H1 (cell line): ENCODE data around the gene ACOT6. TPM values are rescaled to one million over a fixed set of nuclear protein-coding genes. Genes with fewer than 3 reads are reported as not detected.

Source experiments
- CTCF ChIA-PET: fragments of 300-600 bp; sonication (Branson Sonifier 250); formaldehyde crosslinking; loops from one replicate; lab custom pipeline; 2021; ENCODE audit not compliant: partially characterized antibody; lab: Charles Lee
- POLR2A ChIA-PET: fragments of 300-600 bp; sonication (Branson Sonifier 250); formaldehyde crosslinking; loops from one replicate; lab custom pipeline; 2021; ENCODE audit warnings: inconsistent platforms; ENCODE audit not compliant: partially characterized antibody; lab: Charles Lee
- DNase-seq, 2 experiments: peaks; one replicate each; pipeline versions ENCODE4 v3.0.0 to v3.0.0-alpha.2; 2010 to 2022; ENCODE audit warnings: low spot score in 2 of 2, low read depth in 1 of 2, mixed read lengths in 1 of 2
- FAIRE-seq: peaks from 2 replicates; lab custom pipeline; 2011; peaks lifted over from hg19 to GRCh38; lab: Jason Lieb, UNC
- H2AFZ ChIP-seq: 2 replicates; pipeline ENCODE4 v1.8.1; 2012; ENCODE audit warnings: low read length, inconsistent platforms
- H2AK5ac ChIP-seq: 2 replicates; pipeline ENCODE4 v1.6.1; 2013; ENCODE audit warnings: low read depth, low read length
- H2BK120ac ChIP-seq: replicated peaks from 2 replicates; pipeline ENCODE3; 2013; ENCODE audit warnings: low read depth, low read length, inconsistent platforms
- H2BK12ac ChIP-seq: 2 replicates; pipeline ENCODE4 v1.6.1; 2013; ENCODE audit warnings: low read depth, low read length
- H2BK15ac ChIP-seq: 2 replicates; pipeline ENCODE4 v1.6.1; 2013; ENCODE audit warnings: low read length
- H2BK20ac ChIP-seq: 2 replicates; pipeline ENCODE4 v1.6.1; 2013; ENCODE audit warnings: low read length
- H2BK5ac ChIP-seq: 2 replicates; pipeline ENCODE4 v1.6.1; 2013; ENCODE audit warnings: low read depth, low read length
- H3K14ac ChIP-seq: 2 replicates; pipeline ENCODE4 v1.6.1; 2013; ENCODE audit warnings: inconsistent platforms; ENCODE audit not compliant: insufficient read length
- H3K18ac ChIP-seq: 2 replicates; pipeline ENCODE4 v1.6.1; 2013; ENCODE audit warnings: low read length; ENCODE audit errors: extremely low read depth
- H3K23ac ChIP-seq: 2 replicates; pipeline ENCODE4 v1.6.1; 2013; ENCODE audit warnings: inconsistent platforms; ENCODE audit not compliant: insufficient read length
- H3K23me2 ChIP-seq: 2 replicates; pipeline ENCODE4 v1.6.1; 2013; ENCODE audit warnings: low read depth, low read length
- H3K27ac ChIP-seq: 2 replicates; pipeline ENCODE4 v1.6.1; 2011; ENCODE audit warnings: low read depth, low read length, inconsistent platforms
- H3K27me3 ChIP-seq, 4 experiments: replicated peaks in 1 of 4; 1 replicate in 1 of 4; 2 replicates in 3 of 4; pipeline versions ENCODE4 v1.6.1 to v1.8.1; 2011 to 2013; ENCODE audit warnings: low read length in 3 of 4, mild to moderate bottlenecking in 3 of 4, inconsistent platforms in 2 of 4, mixed read lengths in 2 of 4, moderate library complexity in 1 of 4; ENCODE audit not compliant: control insufficient read depth in 3 of 4, insufficient read depth in 3 of 4; ENCODE audit errors: extremely low read depth in 1 of 4
- H3K36me3 ChIP-seq, 4 experiments: 2 replicates each; pipeline versions ENCODE4 v1.6.1 to v1.8.1; 2011 to 2013; ENCODE audit warnings: mild to moderate bottlenecking in 4 of 4, low read length in 3 of 4, moderate library complexity in 2 of 4, control low read depth in 1 of 4, inconsistent platforms in 1 of 4; ENCODE audit not compliant: insufficient read depth in 4 of 4, control insufficient read depth in 2 of 4
- H3K4ac ChIP-seq: replicated peaks from 2 replicates; pipeline ENCODE3; 2013; ENCODE audit warnings: low read length, low read depth, mixed read lengths, inconsistent platforms; ENCODE audit not compliant: insufficient read length
- H3K4me1 ChIP-seq, 4 experiments: replicated peaks in 1 of 4; 1 replicate in 1 of 4; 2 replicates in 3 of 4; pipeline versions ENCODE4 v1.6.1 to v1.8.1; 2011 to 2013; ENCODE audit warnings: low read length in 3 of 4, inconsistent platforms in 2 of 4, mixed read lengths in 1 of 4; ENCODE audit not compliant: insufficient read depth in 4 of 4, control insufficient read depth in 3 of 4
- H3K4me2 ChIP-seq, 2 experiments: 2 replicates each; pipeline versions ENCODE4 v1.6.1 to v1.8.1; 2011 to 2013; ENCODE audit warnings: low read depth in 2 of 2, low read length in 2 of 2, control low read depth in 1 of 2, inconsistent platforms in 1 of 2, mild to moderate bottlenecking in 1 of 2; ENCODE audit not compliant: insufficient read depth in 1 of 2
- H3K4me3 ChIP-seq, 4 experiments: fragments of 200-600, 300-600 bp in 1 of 4; sonication (generic), shearing (Covaris generic), sonication (Bioruptor Twin) in 1 of 4; 2 replicates each; pipeline versions ENCODE4 v1.5.1 to v1.8.1; 2011 to 2016; ENCODE audit warnings: low read length in 4 of 4, low read depth in 3 of 4, control low read depth in 2 of 4, inconsistent platforms in 2 of 4, mild to moderate bottlenecking in 2 of 4, mixed read lengths in 1 of 4, moderate library complexity in 1 of 4; ENCODE audit not compliant: insufficient read depth in 2 of 4; ENCODE audit errors: extremely low read depth in 1 of 4
- H3K56ac ChIP-seq: replicated peaks from 2 replicates; pipeline ENCODE3; 2013; ENCODE audit warnings: low read depth, mild to moderate bottlenecking, mixed read lengths, low read length, inconsistent platforms; ENCODE audit not compliant: insufficient read length
- H3K79me1 ChIP-seq: 2 replicates; pipeline ENCODE4 v1.6.1; 2013; ENCODE audit warnings: low read depth, low read length, control low read depth
- H3K79me2 ChIP-seq, 2 experiments: 2 replicates each; pipeline versions ENCODE4 v1.6.1 to v1.8.1; 2012 to 2013; ENCODE audit warnings: low read length in 2 of 2, mild to moderate bottlenecking in 2 of 2, inconsistent platforms in 1 of 2; ENCODE audit not compliant: insufficient read depth in 2 of 2, control insufficient read depth in 1 of 2
- H3K9ac ChIP-seq, 4 experiments: replicated peaks in 1 of 4; 1 replicate in 1 of 4; 2 replicates in 3 of 4; pipeline versions ENCODE4 v1.6.1 to v1.8.1; 2011 to 2013; ENCODE audit warnings: low read depth in 3 of 4, low read length in 3 of 4, control low read depth in 2 of 4, mild to moderate bottlenecking in 2 of 4, moderate library complexity in 2 of 4, inconsistent platforms in 1 of 4; ENCODE audit errors: extremely low read depth in 1 of 4
- H3K9me3 ChIP-seq, 2 experiments: 2 replicates each; pipeline versions ENCODE4 v1.6.1 to v1.8.1; 2012 to 2013; ENCODE audit warnings: mild to moderate bottlenecking in 2 of 2, moderate library complexity in 2 of 2, control low read depth in 1 of 2, inconsistent platforms in 1 of 2, low read depth in 1 of 2, low read length in 1 of 2, mixed read lengths in 1 of 2; ENCODE audit not compliant: insufficient read depth in 2 of 2
- H4K20me1 ChIP-seq, 2 experiments: replicated peaks in 1 of 2; 2 replicates each; pipeline versions ENCODE3 to v1.8.1; 2011 to 2013; ENCODE audit warnings: inconsistent platforms in 2 of 2, low read length in 2 of 2, mild to moderate bottlenecking in 1 of 2; ENCODE audit not compliant: insufficient read depth in 2 of 2, control insufficient read depth in 1 of 2
- H4K5ac ChIP-seq: 2 replicates; pipeline ENCODE4 v1.6.1; 2013; ENCODE audit warnings: low read length, low read depth, mixed read lengths, inconsistent platforms; ENCODE audit not compliant: insufficient read length
- H4K8ac ChIP-seq: 2 replicates; pipeline ENCODE4 v1.8.0; 2013; ENCODE audit warnings: mild to moderate bottlenecking, moderate library complexity, low read length, inconsistent platforms; ENCODE audit not compliant: insufficient read depth; ENCODE audit errors: extremely low read depth
- H4K91ac ChIP-seq: replicated peaks from 2 replicates; pipeline ENCODE3; 2013; ENCODE audit warnings: low read length, mixed read lengths, inconsistent platforms; ENCODE audit not compliant: insufficient read length
- CREB1 ChIP-seq: IDR thresholded peaks from 2 replicates; pipeline ENCODE4 v1.6.1; 2012; ENCODE audit warnings: inconsistent platforms
- CTBP2 ChIP-seq: IDR thresholded peaks from 2 replicates; pipeline ENCODE4 v1.7.0; 2011; ENCODE audit warnings: borderline replicate concordance, mild to moderate bottlenecking, moderate library complexity, mixed read lengths, low read length; ENCODE audit not compliant: insufficient read depth, insufficient read length
- EZH2 ChIP-seq: fragments of 200-600 bp; sonication (generic); IDR thresholded peaks from 2 replicates; pipeline ENCODE4 v1.7.1; 2012; ENCODE audit warnings: low read depth, mild to moderate bottlenecking, moderate library complexity, low read length, inconsistent platforms; ENCODE audit not compliant: severe bottlenecking
- MAX ChIP-seq: IDR thresholded peaks from 2 replicates; pipeline ENCODE4 v1.6.1; 2012; ENCODE audit warnings: inconsistent platforms
- POLR2AphosphoS5 ChIP-seq: IDR thresholded peaks from 2 replicates; pipeline ENCODE4 v1.6.1; 2011; ENCODE audit warnings: low read depth, low read length
- RFX5 ChIP-seq: IDR thresholded peaks from 2 replicates; pipeline ENCODE4 v1.6.1; 2011; ENCODE audit warnings: low read depth, low read length, improper control_type of control experiment, borderline replicate concordance
- SIN3A ChIP-seq, 2 experiments: IDR thresholded peaks in 1 of 2; conservative IDR thresholded peaks in 1 of 2; 2 replicates each; pipeline ENCODE4 v1.6.1; 2011 to 2012; ENCODE audit warnings: low read length in 2 of 2, improper control_type of control experiment in 1 of 2, low read depth in 1 of 2, mild to moderate bottlenecking in 1 of 2
- TEAD4 ChIP-seq: IDR thresholded peaks from 2 replicates; pipeline ENCODE4 v1.6.1; 2012; ENCODE audit warnings: low read depth, low read length, inconsistent platforms, mixed read lengths
- USF2 ChIP-seq: IDR thresholded peaks from 2 replicates; pipeline ENCODE4 v1.6.1; 2011; ENCODE audit warnings: low read length, improper control_type of control experiment
- WGBS, 2 experiments: shearing (Covaris generic) in 1 of 2; methylation state at CpG; one replicate each; pipeline versions ENCODE4 v1.1.6 to v1.1.7; 2013 to 2015; ENCODE audit warnings: low lambda C conversion rate in 2 of 2, mixed read lengths in 2 of 2, inconsistent platforms in 1 of 2, low coverage in 1 of 2, missing lambda C conversion rate in 1 of 2; ENCODE audit not compliant: insufficient replicate concordance in 2 of 2, insufficient coverage in 1 of 2, insufficient read length in 1 of 2; ENCODE audit errors: extremely low coverage in 1 of 2, missing lambda C conversion rate in 1 of 2; 5-methylcytosine and 5-hydroxymethylcytosine counted together
- polyA plus RNA-seq, 7 experiments: library from polyadenylated mRNA; depleted of rRNA in 3 of 7; stranded (reverse) in 5 of 7; unstranded in 2 of 7; fragments of >200 nt in 5 of 7; fragments of 200-250 nt in 2 of 7; gene quantifications; 1 replicate in 5 of 7; 2 replicates in 1 of 7; 4 replicates in 1 of 7; pipeline versions ENCODE4 v1.2.1 to v1.2.3, GENCODE V29; 2011 to 2013; ENCODE audit warnings: missing spikeins in 2 of 7, mixed read lengths in 2 of 7
- total RNA-seq: library from RNA; stranded (reverse); fragmentation: NEBNext Ultra II Directional; extraction: Animal tissue kit (Norgen Biotek cat#: 25700); gene quantifications from 2 replicates; pipeline ENCODE4 v1.2.1, GENCODE V29; 2021

The ACOT6 gene
- total and polyA plus RNA-seq, 2 of the 8 experiments (the other 6 are each of a cell fraction or from before 2014, with no cell fraction given), result not detected

GRCh38 chr14:73589116-73589515 is 23.2 kb upstream of the ACOT6 start:
- H3K4ac ChIP-seq, result no peak overlapping the region
- H2BK5ac ChIP-seq, result no peak overlapping the region
- no peak overlapping the region for H2AFZ ChIP-seq
- H3K36me3 ChIP-seq, result no peaks in the 10 kb centered on the region
- no peaks in the 10 kb centered on the region for H3K79me1 ChIP-seq
- no peak overlapping the region for H2AK5ac ChIP-seq
- 91% methylated on average over 4 of the region's 4 CpGs; no CpG with 5 or more reads in 1 of the 2 experiments for WGBS, 2 experiments
- no peak overlapping the region for H2BK20ac ChIP-seq
- DNase-seq (no peak), FAIRE-seq (no peak)
- no peak overlapping the region for H3K4me2 ChIP-seq
- H3K9ac ChIP-seq, result no peak overlapping the region
- H3K27ac ChIP-seq, result no peak overlapping the region
- no peaks in the 10 kb centered on the region; a peak in 1 of 4 replicates for H3K9me3 ChIP-seq
- H2BK12ac ChIP-seq, result no peak overlapping the region
- H3K23me2 ChIP-seq, result peaks cover 9% of the 10 kb centered on the region; the same call in 1 of the 2 replicates
- H3K23ac ChIP-seq, result no peak overlapping the region
- H3K18ac ChIP-seq, result no peak overlapping the region
- H3K4me1 ChIP-seq, result no peaks in the 10 kb centered on the region
- H3K27me3 ChIP-seq, result peaks cover 0 to 5% (median 3%) of the 10 kb centered on the region in 4 experiments; a peak in 3 of 7 replicates
- POLR2A ChIA-PET, result interaction anchor here (1.1 to 1.9 kb wide), 2 partner anchors 20 to 63 kb away, joined by 3 to 11 read pairs; partner anchors contain the start of gene ACOT2
- no peak overlapping the region for H3K4me3 ChIP-seq
- H4K91ac ChIP-seq, result no peak overlapping the region
- no peak overlapping the region for H3K56ac ChIP-seq
- H3K14ac ChIP-seq, result no peak overlapping the region
- H3K79me2 ChIP-seq, result no peaks in the 10 kb centered on the region
- no peak overlapping the region for H4K8ac ChIP-seq
- no peak overlapping the region for H4K5ac ChIP-seq
- CTCF ChIA-PET, result interaction anchor here (0.9 to 2.5 kb wide), 6 partner anchors 20 to 81 kb away, joined by 3 to 6 read pairs (median 4); partner anchors contain the start of gene ACOT2
- H2BK15ac ChIP-seq, result no peak overlapping the region
- no peaks in the 10 kb centered on the region for H4K20me1 ChIP-seq
- no peak overlapping the region for H2BK120ac ChIP-seq
- TF ChIP-seq CREB1, result no peak
- TF ChIP-seq CTBP2, result no peak
- TF ChIP-seq POLR2AphosphoS5, result no peak
- no peak for TF ChIP-seq MAX
- TF ChIP-seq RFX5, result no peak
- TF ChIP-seq USF2, result no peak
- no peak for TF ChIP-seq SIN3A (conservative IDR thresholded peaks at IDR 0.05 in 1 of 2, IDR thresholded peaks at IDR 0.05 in 1 of 2; ENCODE audit: low read depth in 1 of 2, low read length in 2 of 2)
- no peak for TF ChIP-seq TEAD4
- no peak for TF ChIP-seq EZH2
